K562 (cell line): Measurements from ENCODE around the gene AKNA. TPM values are rescaled to one million over a fixed set of nuclear protein-coding genes. Genes with fewer than 3 reads are reported as not detected.
A peak's percentile ranks its signal among the peaks of the same experiment; 100 is the strongest.

Experiments used
- ATAC-seq: fragments of 200-7000 bp; cut with Tn5 transposase; 3 replicates; pipeline ENCODE4 v1.9.1; 2020; ENCODE audit warnings: moderate library complexity
- BruUV-seq: library from RNA; stranded (reverse); fragments of 400-500 nt; replicated peaks from 2 replicates; lab custom pipeline; 2021; lab: Mats Ljungman, UMichigan
- CTCF ChIA-PET: fragments of 300-600 bp; formaldehyde crosslinking; extraction: SDS; loops from one replicate; lab custom pipeline; 2021; ENCODE audit warnings: low intra/inter-chr PET ratio; lab: Yijun Ruan, JAX
- POLR2A ChIA-PET: fragments of 300-600, 350-650 bp; sonication (Branson Sonifier 250); formaldehyde crosslinking; extraction: SDS; loops from one replicate; lab custom pipeline; 2021; ENCODE audit warnings: antibody characterized with exemption, inconsistent platforms; lab: Yijun Ruan, JAX
- DNase-seq, 4 experiments: peaks; one replicate each; pipeline versions ENCODE4 v3.0.0 to v3.0.0-alpha.2; 2011 to 2018; ENCODE audit warnings: low spot score in 3 of 4, mixed read lengths in 3 of 4; ENCODE audit errors: extremely low read depth in 1 of 4
- FAIRE-seq: peaks from 2 replicates; lab custom pipeline; 2011; peaks lifted over from hg19 to GRCh38; lab: Jason Lieb, UNC
- H2AFZ ChIP-seq: 2 replicates; pipeline ENCODE4 v1.6.0; 2011; ENCODE audit warnings: low read depth, low read length, control low read depth, inconsistent platforms
- H3K27ac ChIP-seq: fragments of 200-600 bp; 3 replicates; pipeline ENCODE4 v1.8.0; 2011; ENCODE audit warnings: low read depth, mild to moderate bottlenecking, control low read depth, inconsistent platforms, low read length, moderate library complexity, mixed read lengths; ENCODE audit errors: extremely low read depth
- H3K27me3 ChIP-seq, 2 experiments: fragments of 300-600 bp in 1 of 2; 2 replicates in 1 of 2; 3 replicates in 1 of 2; pipeline versions ENCODE4 v1.6.0 to v1.8.0; 2011; ENCODE audit warnings: inconsistent platforms in 2 of 2, low read length in 2 of 2, mild to moderate bottlenecking in 1 of 2, mixed read lengths in 1 of 2, moderate library complexity in 1 of 2; ENCODE audit not compliant: control insufficient read depth in 2 of 2, insufficient read depth in 2 of 2
- H3K36me3 ChIP-seq: fragments of 300-600 bp; 3 replicates; pipeline ENCODE4 v1.8.0; 2011; ENCODE audit warnings: mild to moderate bottlenecking, low read length, inconsistent platforms; ENCODE audit not compliant: control insufficient read depth, insufficient read depth
- H3K4me1 ChIP-seq, 2 experiments: fragments of 200-600 bp in 1 of 2; replicated peaks in 1 of 2; 2 replicates in 1 of 2; 3 replicates in 1 of 2; pipeline versions ENCODE4 v1.5.1 to v1.8.0; 2011; ENCODE audit warnings: inconsistent platforms in 2 of 2, low read length in 2 of 2, mild to moderate bottlenecking in 1 of 2, mixed read lengths in 1 of 2, moderate library complexity in 1 of 2; ENCODE audit not compliant: control insufficient read depth in 2 of 2, insufficient read depth in 2 of 2
- H3K4me2 ChIP-seq: 2 replicates; pipeline ENCODE4 v1.6.1; 2011; ENCODE audit warnings: low read length, control low read depth, inconsistent platforms, mixed read lengths; ENCODE audit not compliant: insufficient read depth
- H3K4me3 ChIP-seq: fragments of 200-600 bp; sonication (generic), shearing (Covaris generic); 2 replicates; pipeline ENCODE4 v1.5.1; 2016; ENCODE audit warnings: control low read depth, inconsistent platforms
- H3K79me2 ChIP-seq: fragments of 200-600 bp; 3 replicates; pipeline ENCODE4 v1.8.0; 2011; ENCODE audit warnings: low read length, inconsistent platforms; ENCODE audit not compliant: control insufficient read depth, insufficient read depth
- H3K9ac ChIP-seq, 2 experiments: 2 replicates each; pipeline versions ENCODE4 v1.6.0 to v1.6.1; 2011; ENCODE audit warnings: low read depth in 2 of 2, low read length in 2 of 2, control low read depth in 1 of 2, inconsistent platforms in 1 of 2, mild to moderate bottlenecking in 1 of 2, mixed read lengths in 1 of 2; ENCODE audit not compliant: insufficient read depth in 1 of 2
- H3K9me1 ChIP-seq: one replicate; pipeline ENCODE4 v1.6.0; 2011; ENCODE audit warnings: inconsistent platforms, mild to moderate bottlenecking, low read length, moderate library complexity; ENCODE audit not compliant: control insufficient read depth, insufficient read depth
- H3K9me3 ChIP-seq: replicated peaks from 2 replicates; pipeline ENCODE4 v1.5.1; 2011; ENCODE audit warnings: low read depth, low read length, inconsistent platforms; ENCODE audit not compliant: control insufficient read depth, insufficient read depth
- H4K20me1 ChIP-seq: replicated peaks from 2 replicates; pipeline ENCODE4 v1.6.1; 2011; ENCODE audit warnings: low read length, inconsistent platforms, mixed read lengths; ENCODE audit not compliant: control insufficient read depth, insufficient read depth
- BCLAF1 ChIP-seq, 2 experiments: fragments of 450-650 bp in 1 of 2; IDR thresholded peaks; 2 replicates each; pipeline ENCODE4 v1.6.1; 2011 to 2017; ENCODE audit warnings: low read depth in 2 of 2, antibody characterized with exemption in 1 of 2, borderline replicate concordance in 1 of 2, low read length in 1 of 2, mild to moderate bottlenecking in 1 of 2, mixed read lengths in 1 of 2; ENCODE audit not compliant: control insufficient read depth in 1 of 2
- DACH1 ChIP-seq: fragments of 450-650 bp; IDR thresholded peaks from 2 replicates; pipeline ENCODE4 v1.6.1; 2018; ENCODE audit not compliant: partially characterized antibody
- FOS ChIP-seq: IDR thresholded peaks from 3 replicates; pipeline ENCODE4 v1.6.1; 2011; ENCODE audit not compliant: insufficient read length; ENCODE audit errors: extremely low read depth
- HDAC2 ChIP-seq: fragments of 450-650 bp; IDR thresholded peaks from 2 replicates; pipeline ENCODE4 v1.6.1; 2016; ENCODE audit warnings: mild to moderate bottlenecking
- KDM1A ChIP-seq, 2 experiments: fragments of 450-650 bp; IDR thresholded peaks; 2 replicates each; pipeline ENCODE4 v1.6.1; 2016; ENCODE audit warnings: mild to moderate bottlenecking in 2 of 2
- MAX ChIP-seq: sonication (generic); formaldehyde crosslinking; IDR thresholded peaks from 2 replicates; pipeline ENCODE4 v1.9.0; 2022; ENCODE audit warnings: mild to moderate bottlenecking, missing genetic modification reagents
- MCM7 ChIP-seq, 2 experiments: fragments of 450-650 bp; IDR thresholded peaks; 2 replicates each; pipeline ENCODE4 v1.6.1; 2016 to 2018
- MECOM ChIP-seq: fragments of 250-450 bp; sonication (Bioruptor Pico); IDR thresholded peaks from 2 replicates; pipeline ENCODE4 v1.8.0; 2022; ENCODE audit warnings: inconsistent platforms
- MEF2D ChIP-seq: conservative IDR thresholded peaks from 2 replicates; pipeline ENCODE4 v1.6.1; 2016; ENCODE audit warnings: low read depth, missing genetic modification characterization, missing compliant biosample characterization
- POLR2G ChIP-seq: fragments of 200-400 bp; formaldehyde crosslinking; IDR thresholded peaks from 2 replicates; pipeline ENCODE4 v1.6.1; 2017; ENCODE audit warnings: low read depth, mild to moderate bottlenecking, antibody characterized with exemption, low read length, moderate library complexity
- SETDB1 ChIP-seq: IDR thresholded peaks from one replicate; pipeline ENCODE4 v1.6.1; 2012; ENCODE audit warnings: low read length, control low read depth, inconsistent platforms
- ZNF316 ChIP-seq: fragments of 450-650 bp; IDR thresholded peaks from 2 replicates; pipeline ENCODE4 v1.6.1; 2016
- WGBS: fragments of 100-300 bp; shearing (Covaris generic); methylation state at CpG from one replicate; pipeline ENCODE4 v1.1.6; 2016; ENCODE audit warnings: low coverage, mixed read lengths; ENCODE audit not compliant: insufficient coverage; ENCODE audit errors: missing lambda C conversion rate; 5-methylcytosine and 5-hydroxymethylcytosine counted together
- in situ Hi-C: fragments of 300-500 bp; cut with MboI; formaldehyde crosslinking; loops from 4 replicates; pipeline ENCODE4 v1.15.0; 2018; ENCODE audit warnings: inconsistent platforms, mixed read lengths
- intact Hi-C: fragments of 100-400 bp; cut with micrococcal nuclease; formaldehyde crosslinking; loops from 2 replicates; pipeline ENCODE4 v1.14.2; 2022
- polyA plus RNA-seq, 8 experiments: library from polyadenylated mRNA; depleted of rRNA in 4 of 8; stranded (reverse) in 5 of 8; unstranded in 3 of 8; fragments of >200 nt; fragmentation: Nextera tagmentation in 2 of 8; fragmentation: Illumina TruSeq in 1 of 8; extraction: Ambion mirVana in 2 of 8; extraction: Trizol in 1 of 8; gene quantifications; 2 replicates each; pipeline versions ENCODE4 v1.2.1 to v1.2.3, GENCODE V29; 2011 to 2014; ENCODE audit warnings: inconsistent platforms in 1 of 8, missing spikeins in 1 of 8
- total RNA-seq, 7 experiments: library from RNA; depleted of rRNA in 6 of 7; stranded (reverse); fragments of >200 nt in 6 of 7; fragmentation: Illumina TruSeq in 2 of 7; extraction: Trizol in 2 of 7; gene quantifications; 2 replicates each; pipeline versions ENCODE4 v1.2.1 to v1.2.3, GENCODE V29; 2011 to 2021; ENCODE audit warnings: low replicate concordance in 1 of 7
- TF ChIP-seq, protein P1 (sequence below): fragments of 250-450 bp; sonication (Bioruptor Pico); IDR thresholded peaks from 2 replicates; pipeline ENCODE4 v1.4.0; 2020; ENCODE audit warnings: borderline replicate concordance
- TF ChIP-seq, protein P2 (sequence below): fragments of 250-450 bp; sonication (Bioruptor Pico); IDR thresholded peaks from 2 replicates; pipeline ENCODE4 v1.8.0; 2021; ENCODE audit warnings: moderate library complexity, mild to moderate bottlenecking, inconsistent platforms
- TF ChIP-seq, protein P3 (sequence below): fragments of 250-450 bp; sonication (Bioruptor Pico); IDR thresholded peaks from 2 replicates; pipeline ENCODE4 v1.4.0; 2020; ENCODE audit warnings: mild to moderate bottlenecking, moderate library complexity

Gene AKNA
- total and polyA plus RNA-seq, 9 of the 15 experiments (the other 6 are each of a cell fraction or from before 2014, with no cell fraction given) = 0.29 to 20.5 (median 3.9) TPM

DNA sequence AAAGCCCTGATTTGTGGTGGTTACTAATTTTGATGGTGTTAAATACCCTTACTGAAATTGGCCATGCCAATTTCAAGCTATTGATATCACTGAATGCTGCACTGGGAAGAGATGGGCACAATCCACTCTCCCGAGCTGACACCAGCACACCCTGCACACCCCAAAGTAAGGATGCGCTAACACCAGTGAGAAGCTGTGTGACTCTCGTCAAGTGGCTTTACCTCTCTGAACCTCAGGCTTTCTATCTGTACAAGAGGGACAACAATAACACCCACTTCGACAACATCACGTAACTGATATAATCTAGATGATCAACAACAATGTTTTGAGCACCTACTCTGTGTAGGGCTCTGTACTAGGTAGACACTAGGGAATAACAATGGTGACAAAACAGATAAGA is 8.0 kb upstream of the AKNA start:
- no peak overlapping the region for H3K4me3 ChIP-seq
- no peaks in the 10 kb centered on the region; the same call in 2 of the 3 replicates for H3K36me3 ChIP-seq
- in situ Hi-C loops = no loop called here
- no peak overlapping the region for H2AFZ ChIP-seq
- ChIA-PET CTCF (no interaction called here), POLR2A (interaction anchor here (0.8 to 4.7 kb wide), 6 partner anchors 10 to 258 kb away, joined by 3 to 30 read pairs (median 4); partner anchors contain the start of gene AKNA)
- BruUV-seq = no TSS peak
- no peak for DNase-seq
- no peak for FAIRE-seq
- no peaks in the 10 kb centered on the region for H3K27me3 ChIP-seq
- no peak for ATAC-seq
- H3K79me2 ChIP-seq = peaks cover 5% of the 10 kb centered on the region; the same call in 2 of the 3 replicates
- no peak overlapping the region for H3K9ac ChIP-seq
- H4K20me1 ChIP-seq = peaks cover 3% of the 10 kb centered on the region; the same call in 1 of the 2 replicates
- H3K9me3 ChIP-seq = no peaks in the 10 kb centered on the region
- intact Hi-C loops = loop anchor here (5.0 kb wide), 2 partner anchors 107 to 513 kb away; no protein-coding TSS in a partner anchor
- no peaks in the 10 kb centered on the region for H3K9me1 ChIP-seq
- peak overlapping the region; percentile 6; the same call in 1 of the 2 replicates for H3K4me2 ChIP-seq
- WGBS = 72% methylated on average over 5 of the region's 5 CpGs
- H3K4me1 ChIP-seq = peaks cover 21 to 27% of the 10 kb centered on the region in 2 experiments
- no peak overlapping the region; the same call in 2 of the 3 replicates for H3K27ac ChIP-seq
- TF ChIP-seq KDM1A (IDR thresholded peaks at IDR 0.05) = peak; percentile 56 to 82
- TF ChIP-seq MCM7 (IDR thresholded peaks at IDR 0.05) = no peak
- TF ChIP-seq BCLAF1 (IDR thresholded peaks at IDR 0.05; ENCODE audit: borderline replicate concordance in 1 of 2, control insufficient read depth in 1 of 2, low read depth in 2 of 2, low read length in 1 of 2) = no peak
- TF ChIP-seq ZNF316 = no peak
- no peak for TF ChIP-seq MEF2D (tag)
- no peak for TF ChIP-seq POLR2G
- TF ChIP-seq MECOM (CRISPR knock-in tag) = no peak
- no peak for TF ChIP-seq SETDB1
- TF ChIP-seq, protein P1, sequence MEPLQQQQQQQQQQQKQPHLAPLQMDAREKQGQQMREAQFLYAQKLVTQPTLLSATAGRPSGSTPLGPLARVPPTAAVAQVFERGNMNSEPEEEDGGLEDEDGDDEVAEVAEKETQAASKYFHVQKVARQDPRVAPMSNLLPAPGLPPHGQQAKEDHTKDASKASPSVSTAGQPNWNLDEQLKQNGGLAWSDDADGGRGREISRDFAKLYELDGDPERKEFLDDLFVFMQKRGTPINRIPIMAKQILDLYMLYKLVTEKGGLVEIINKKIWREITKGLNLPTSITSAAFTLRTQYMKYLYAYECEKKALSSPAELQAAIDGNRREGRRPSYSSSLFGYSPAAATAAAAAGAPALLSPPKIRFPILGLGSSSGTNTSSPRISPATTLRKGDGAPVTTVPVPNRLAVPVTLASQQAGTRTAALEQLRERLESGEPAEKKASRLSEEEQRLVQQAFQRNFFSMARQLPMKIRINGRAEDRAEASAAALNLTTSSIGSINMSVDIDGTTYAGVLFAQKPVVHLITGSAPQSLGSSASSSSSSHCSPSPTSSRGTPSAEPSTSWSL = no peak
- TF ChIP-seq HDAC2 = peak; percentile 44; the same call in 1 of the 2 replicates
- TF ChIP-seq FOS = no peak
- TF ChIP-seq DACH1 = no peak
- TF ChIP-seq, protein P2, sequence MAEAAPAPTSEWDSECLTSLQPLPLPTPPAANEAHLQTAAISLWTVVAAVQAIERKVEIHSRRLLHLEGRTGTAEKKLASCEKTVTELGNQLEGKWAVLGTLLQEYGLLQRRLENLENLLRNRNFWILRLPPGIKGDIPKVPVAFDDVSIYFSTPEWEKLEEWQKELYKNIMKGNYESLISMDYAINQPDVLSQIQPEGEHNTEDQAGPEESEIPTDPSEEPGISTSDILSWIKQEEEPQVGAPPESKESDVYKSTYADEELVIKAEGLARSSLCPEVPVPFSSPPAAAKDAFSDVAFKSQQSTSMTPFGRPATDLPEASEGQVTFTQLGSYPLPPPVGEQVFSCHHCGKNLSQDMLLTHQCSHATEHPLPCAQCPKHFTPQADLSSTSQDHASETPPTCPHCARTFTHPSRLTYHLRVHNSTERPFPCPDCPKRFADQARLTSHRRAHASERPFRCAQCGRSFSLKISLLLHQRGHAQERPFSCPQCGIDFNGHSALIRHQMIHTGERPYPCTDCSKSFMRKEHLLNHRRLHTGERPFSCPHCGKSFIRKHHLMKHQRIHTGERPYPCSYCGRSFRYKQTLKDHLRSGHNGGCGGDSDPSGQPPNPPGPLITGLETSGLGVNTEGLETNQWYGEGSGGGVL = no peak
- TF ChIP-seq MAX (CRISPR knock-in tag) = no peak
- TF ChIP-seq, protein P3, sequence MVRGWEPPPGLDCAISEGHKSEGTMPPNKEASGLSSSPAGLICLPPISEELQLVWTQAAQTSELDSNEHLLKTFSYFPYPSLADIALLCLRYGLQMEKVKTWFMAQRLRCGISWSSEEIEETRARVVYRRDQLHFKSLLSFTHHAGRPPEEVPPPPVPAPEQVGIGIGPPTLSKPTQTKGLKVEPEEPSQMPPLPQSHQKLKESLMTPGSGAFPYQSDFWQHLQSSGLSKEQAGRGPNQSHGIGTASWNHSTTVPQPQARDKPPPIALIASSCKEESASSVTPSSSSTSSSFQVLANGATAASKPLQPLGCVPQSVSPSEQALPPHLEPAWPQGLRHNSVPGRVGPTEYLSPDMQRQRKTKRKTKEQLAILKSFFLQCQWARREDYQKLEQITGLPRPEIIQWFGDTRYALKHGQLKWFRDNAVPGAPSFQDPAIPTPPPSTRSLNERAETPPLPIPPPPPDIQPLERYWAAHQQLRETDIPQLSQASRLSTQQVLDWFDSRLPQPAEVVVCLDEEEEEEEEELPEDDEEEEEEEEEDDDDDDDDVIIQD (CRISPR knock-in tag) = no peak
